ENCODE measurements around the gene ATP1A4. TPM values are rescaled to one million over a fixed set of nuclear protein-coding genes. Genes with fewer than 3 reads are reported as not detected.

Gene ATP1A4
- total RNA-seq, 1 donor from 2014 or later = not detected

DNA sequence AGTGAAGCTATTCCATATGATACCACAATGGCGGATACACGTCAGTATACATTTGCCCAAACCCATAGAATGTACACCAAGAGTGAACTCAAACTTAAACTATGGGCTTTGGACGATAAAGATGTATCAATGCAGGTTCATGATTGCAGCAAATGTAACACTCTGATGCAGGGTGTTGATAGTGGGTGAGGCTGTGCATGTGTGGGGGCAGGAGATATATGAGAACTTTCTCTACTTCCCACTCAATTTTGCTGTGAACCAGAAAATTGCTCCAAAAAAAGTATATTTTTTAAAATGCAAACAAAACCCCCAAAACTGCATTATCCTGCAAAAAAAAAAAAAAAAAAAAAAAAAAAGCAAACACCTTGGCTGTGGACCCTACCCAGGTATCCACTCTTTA lies 32.5 kb upstream of the ATP1A4 start:
- no peaks in the 10 kb centered on the region for H3K36me3 ChIP-seq (ENCODE audit: control insufficient read depth, insufficient read depth, low read length)
- H3K27me3 ChIP-seq (ENCODE audit: control insufficient read depth, insufficient read depth, low read length) = peaks cover 31% of the 10 kb centered on the region
- no peak for TF ChIP-seq CTCF (IDR thresholded peaks at IDR 0.05; ENCODE audit: insufficient read depth, low read length, poor library complexity, severe bottlenecking)
- H3K4me3 ChIP-seq (ENCODE audit: low read depth, low read length) = no peak overlapping the region
- DNase-seq (ENCODE audit: low read depth) = no peak

DNA sequence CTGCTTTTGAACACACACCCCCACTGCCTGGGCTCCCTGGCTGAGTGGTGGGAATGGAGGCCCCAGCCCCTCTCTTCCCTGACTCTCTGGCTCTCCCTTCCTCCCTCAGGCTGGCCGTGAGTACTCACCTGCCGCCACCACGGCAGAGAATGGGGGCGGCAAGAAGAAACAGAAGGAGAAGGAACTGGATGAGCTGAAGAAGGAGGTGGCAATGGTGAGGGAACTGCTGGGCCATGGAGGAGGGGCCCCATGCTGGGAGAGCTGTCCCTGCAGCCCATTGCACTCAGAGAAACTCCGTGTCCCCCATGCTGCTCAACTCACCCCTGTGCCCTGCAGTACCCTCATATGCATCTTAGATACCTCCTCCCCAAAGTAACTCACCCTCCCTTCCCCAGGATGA lies 30.6 kb upstream of the ATP1A4 start:
- peaks cover 21% of the 10 kb centered on the region for H3K27me3 ChIP-seq (ENCODE audit: control insufficient read depth, insufficient read depth, low read length)
- TF ChIP-seq CTCF (IDR thresholded peaks at IDR 0.05; ENCODE audit: insufficient read depth, low read length, poor library complexity, severe bottlenecking) = no peak
- DNase-seq (ENCODE audit: low read depth) = no peak

GRCh38 chr1:160121388-160121787 lies 30.0 kb upstream of the ATP1A4 start:
- H3K36me3 ChIP-seq (ENCODE audit: control insufficient read depth, insufficient read depth, low read length) = no peaks in the 10 kb centered on the region
- no peak for DNase-seq (ENCODE audit: low read depth)
- peaks cover 16% of the 10 kb centered on the region for H3K27me3 ChIP-seq (ENCODE audit: control insufficient read depth, insufficient read depth, low read length)
- H3K4me3 ChIP-seq (ENCODE audit: low read depth, low read length) = no peak overlapping the region
- TF ChIP-seq CTCF (IDR thresholded peaks at IDR 0.05; ENCODE audit: insufficient read depth, low read length, poor library complexity, severe bottlenecking) = no peak

More for the DNA sequence above, 30.6 kb upstream of the ATP1A4 start:
- H3K36me3 ChIP-seq (ENCODE audit: control insufficient read depth, insufficient read depth, low read length) = no peaks in the 10 kb centered on the region
- H3K4me3 ChIP-seq (ENCODE audit: low read depth, low read length) = no peak overlapping the region

DNA sequence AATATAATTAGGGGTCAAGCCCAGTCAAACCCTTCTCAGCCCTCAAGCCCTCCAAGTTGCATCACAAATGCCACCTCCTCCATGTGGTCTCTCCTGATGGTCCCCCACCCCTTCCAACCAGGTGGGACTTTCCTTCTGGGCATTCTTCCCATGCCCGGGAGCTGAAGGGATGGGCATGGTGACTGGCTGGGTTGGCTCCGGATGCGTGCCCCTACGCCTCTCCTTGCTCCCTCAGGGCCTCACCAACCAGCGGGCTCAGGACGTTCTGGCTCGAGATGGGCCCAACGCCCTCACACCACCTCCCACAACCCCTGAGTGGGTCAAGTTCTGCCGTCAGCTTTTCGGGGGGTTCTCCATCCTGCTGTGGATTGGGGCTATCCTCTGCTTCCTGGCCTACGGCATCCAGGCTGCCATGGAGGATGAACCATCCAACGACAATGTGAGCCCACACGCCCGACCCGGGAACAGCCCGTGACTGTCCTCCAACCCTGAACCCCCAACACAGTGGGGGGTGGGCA lies 28.4 kb upstream of the ATP1A4 start:
- TF ChIP-seq CTCF (IDR thresholded peaks at IDR 0.05; ENCODE audit: insufficient read depth, low read length, poor library complexity, severe bottlenecking) = no peak
- no peaks in the 10 kb centered on the region for H3K36me3 ChIP-seq (ENCODE audit: control insufficient read depth, insufficient read depth, low read length)
- H3K4me3 ChIP-seq (ENCODE audit: low read depth, low read length) = no peak overlapping the region
- no peak for DNase-seq (ENCODE audit: low read depth)
- H3K27me3 ChIP-seq (ENCODE audit: control insufficient read depth, insufficient read depth, low read length) = peaks cover under 1% of the 10 kb centered on the region

- no peak for DNase-seq (ENCODE audit: low read depth)
- no peaks in the 10 kb centered on the region for H3K27me3 ChIP-seq (ENCODE audit: control insufficient read depth, insufficient read depth, low read length)
Measured at GRCh38 chr1:160123726-160124125, 27.7 kb upstream of the ATP1A4 start.

More at GRCh38 chr1:160123726-160124125, 27.7 kb upstream of the ATP1A4 start:
- TF ChIP-seq CTCF (IDR thresholded peaks at IDR 0.05; ENCODE audit: insufficient read depth, low read length, poor library complexity, severe bottlenecking) = no peak
- H3K36me3 ChIP-seq (ENCODE audit: control insufficient read depth, insufficient read depth, low read length) = no peaks in the 10 kb centered on the region
- no peak overlapping the region for H3K4me3 ChIP-seq (ENCODE audit: low read depth, low read length)
